GM18508 (cell line): ENCODE results near the gene MLLT3.

Experiments used
- ATAC-seq: cut with Tn5 transposase; IDR thresholded peaks from one replicate; pipeline ENCODE4 v1.9.1; 2021; ENCODE audit warnings: moderate number of reproducible peaks; ENCODE audit not compliant: insufficient read depth, unreplicated experiment

Gene MLLT3

GRCh38 chr9:20292002-20292401, 330.3 kb downstream of the MLLT3 start:
- no peak for ATAC-seq
